Fibroblast of upper back skin (primary cell): Measurements from ENCODE around the gene ANK3.
A peak's percentile ranks its signal among the peaks of the same experiment; 100 is the strongest.

Experiments
- DNase-seq: peaks from one replicate; pipeline ENCODE4 v3.0.0-alpha.2; 2013

The ANK3 gene

DNA sequence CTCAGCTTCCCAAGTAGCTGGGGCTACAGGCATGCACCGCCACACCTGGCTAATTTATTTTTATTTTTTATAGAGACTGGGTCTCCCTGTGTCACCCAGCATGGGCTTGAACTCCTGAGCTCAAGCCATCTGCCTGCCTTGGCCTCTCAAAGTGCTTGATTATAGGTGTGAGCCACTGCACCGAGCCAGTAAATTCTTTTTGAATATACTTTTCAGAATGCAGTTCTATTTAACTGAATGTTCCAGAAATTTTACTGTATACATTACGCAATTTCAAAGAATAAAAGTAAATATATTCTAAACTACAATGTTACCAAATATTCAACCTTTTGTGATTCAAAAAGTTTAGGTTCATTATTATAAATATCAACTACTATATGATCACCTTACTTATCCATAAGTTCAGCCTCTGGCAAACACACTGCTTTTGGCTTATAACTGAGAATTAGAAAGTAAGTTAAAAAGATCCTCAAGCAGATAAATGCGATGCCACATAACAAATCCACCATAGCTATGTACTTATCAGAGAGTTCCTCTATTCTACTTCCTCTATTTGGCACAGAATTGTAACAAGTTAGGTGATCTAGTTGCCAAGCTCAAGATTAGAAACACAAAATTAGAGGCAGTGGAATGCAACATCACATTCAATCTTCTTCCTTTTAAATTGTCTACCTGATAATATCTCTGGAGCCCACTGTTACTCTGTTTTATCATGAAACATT is 118.2 kb downstream of the ANK3 start:
- no peak for DNase-seq

DNA sequence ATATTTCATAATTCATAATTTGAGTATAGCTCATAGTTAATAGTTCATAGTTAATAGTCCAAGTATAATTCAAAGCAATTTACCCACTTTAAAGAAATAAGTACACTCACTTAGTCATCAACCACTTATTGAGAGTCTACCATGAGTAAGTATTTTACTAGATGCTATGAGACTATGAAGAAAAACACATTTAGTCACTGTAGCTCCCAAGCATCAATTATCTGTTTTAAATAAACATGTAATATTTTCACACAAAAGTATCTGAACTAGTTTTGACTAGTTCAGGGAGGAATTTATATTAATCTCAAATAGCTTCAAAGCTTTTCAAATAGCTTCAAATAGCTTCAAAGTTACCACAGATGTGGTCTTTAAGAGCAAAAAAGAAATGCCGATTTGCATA is 119.2 kb downstream of the ANK3 start:
- DNase-seq, result peak; percentile 31

DNA sequence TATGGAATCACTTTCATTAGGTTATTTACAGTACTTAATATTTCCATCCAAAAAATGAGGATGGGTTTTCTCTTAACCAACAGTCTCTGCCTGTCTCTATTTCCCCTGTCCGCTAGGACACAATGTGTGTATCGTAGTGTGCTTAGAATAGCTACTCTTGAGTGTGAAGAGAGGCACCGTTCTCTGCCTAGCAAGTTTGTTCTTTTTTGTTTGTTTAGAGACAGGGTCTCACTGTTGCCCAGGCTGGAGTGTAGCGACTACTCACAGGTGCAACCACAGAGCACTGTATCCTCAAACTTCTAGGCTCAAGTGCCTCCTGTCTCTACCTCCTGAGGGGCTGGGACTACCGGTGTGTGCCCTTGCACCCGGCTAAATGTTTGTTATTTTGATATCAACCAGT is 121.9 kb downstream of the ANK3 start:
- no peak for DNase-seq

DNA sequence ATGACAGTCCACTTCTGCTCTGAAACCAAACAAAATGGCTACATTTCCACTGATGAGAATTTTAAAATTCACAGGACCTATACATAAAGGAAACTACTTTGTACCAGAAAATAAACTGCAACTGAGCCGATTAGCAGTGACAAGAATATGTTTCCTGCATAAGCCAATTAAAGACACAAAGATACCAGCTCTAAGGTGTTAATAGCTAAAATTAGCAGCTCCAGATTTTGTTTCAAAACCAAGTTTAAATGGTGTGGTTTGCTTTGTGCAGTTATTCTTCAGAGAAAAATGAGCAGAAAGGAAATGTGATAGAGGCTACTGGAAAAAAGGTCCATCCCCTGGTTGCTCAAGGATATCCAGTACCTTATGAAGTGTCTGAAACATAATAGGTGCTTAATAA is 123.2 kb downstream of the ANK3 start:
- no peak for DNase-seq

DNA sequence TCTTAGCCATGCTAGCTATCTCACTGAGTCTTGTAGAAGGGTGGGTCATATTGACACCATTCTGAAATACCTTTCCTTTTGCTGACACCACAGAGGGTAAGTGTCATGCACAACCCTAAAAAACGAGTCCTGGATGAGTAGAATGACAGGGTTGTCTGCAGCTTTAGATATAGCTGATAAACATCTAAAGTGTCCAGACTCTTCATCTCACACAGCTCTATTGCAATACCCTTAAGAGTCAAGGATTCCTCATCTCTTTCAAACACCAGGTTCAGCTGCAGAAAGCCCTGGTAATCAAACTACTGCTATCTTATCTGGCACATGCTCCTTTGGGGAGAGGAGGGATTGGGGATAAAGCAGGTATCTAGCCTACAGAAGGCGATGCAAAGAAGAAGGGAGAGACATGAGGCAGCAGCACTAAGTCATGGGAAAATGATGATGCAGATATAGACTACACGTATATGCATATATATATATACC is 127.0 kb downstream of the ANK3 start:
- no peak for DNase-seq

DNA sequence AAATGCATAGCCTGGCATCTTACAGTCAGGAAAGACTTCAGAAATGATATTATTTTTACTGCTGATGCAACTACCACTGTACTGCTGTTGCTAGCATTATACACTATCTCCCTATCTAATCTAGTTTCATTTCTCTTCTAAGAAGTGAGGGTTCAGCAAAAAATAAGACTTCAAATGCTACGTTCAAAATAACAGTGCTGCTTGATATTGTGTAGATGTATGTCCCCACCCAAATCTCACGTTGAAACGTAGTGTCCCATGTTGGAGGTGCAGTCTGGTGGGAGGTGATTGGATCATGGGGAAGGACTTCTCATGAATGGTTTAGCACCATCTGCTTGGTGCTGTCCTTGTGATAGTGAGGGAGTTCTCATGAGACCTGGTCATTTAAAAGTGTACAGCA is 129.4 kb downstream of the ANK3 start:
- no peak for DNase-seq

DNA sequence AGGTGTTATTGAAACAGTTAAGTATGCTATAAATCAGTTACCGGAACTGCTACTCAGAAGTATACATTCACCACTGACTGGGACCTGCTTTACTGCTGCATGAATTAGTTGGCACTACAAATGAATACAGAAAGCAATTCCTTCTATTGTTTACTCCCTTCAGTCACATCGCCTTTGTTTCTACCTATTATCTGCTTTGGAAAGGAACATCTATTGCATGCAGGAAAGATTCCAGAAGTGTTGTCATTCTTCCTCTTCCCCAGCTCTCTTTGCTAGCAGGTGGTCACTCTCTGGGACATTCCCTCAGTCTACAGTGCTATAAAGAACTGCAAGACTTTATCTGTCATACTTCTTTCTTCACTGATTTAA is 131.3 kb downstream of the ANK3 start:
- DNase-seq, result no peak

DNA sequence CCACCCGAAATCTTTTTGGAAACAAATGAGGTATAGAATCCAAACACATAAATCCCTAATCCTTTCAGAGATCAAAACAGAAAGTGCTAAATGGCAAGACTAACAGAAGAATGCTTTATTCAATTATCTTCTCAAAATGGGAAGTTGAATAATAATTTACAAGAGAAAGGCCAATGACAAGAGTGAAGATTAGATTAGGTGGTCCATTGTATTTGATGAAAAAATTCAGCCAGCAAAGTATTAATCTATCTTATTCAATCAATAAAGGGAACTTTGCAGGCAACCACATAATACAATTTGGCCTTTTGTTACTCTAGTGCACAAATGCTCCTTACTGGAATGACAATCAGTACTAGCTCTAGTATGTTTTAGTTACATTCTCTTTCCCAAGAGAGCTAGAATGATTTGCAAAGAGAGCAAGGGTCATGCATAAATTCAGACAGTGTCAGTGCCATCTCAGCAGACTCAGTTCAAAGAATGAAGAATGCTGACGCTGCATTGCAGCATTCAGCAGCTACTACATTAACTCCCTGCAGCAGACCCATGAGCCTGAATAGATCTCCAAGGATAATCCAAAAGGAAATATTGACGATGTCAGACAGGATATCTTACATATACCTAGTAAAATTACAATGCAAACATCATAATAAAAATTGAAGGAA is 131.8 kb downstream of the ANK3 start:
- DNase-seq, result no peak

DNA sequence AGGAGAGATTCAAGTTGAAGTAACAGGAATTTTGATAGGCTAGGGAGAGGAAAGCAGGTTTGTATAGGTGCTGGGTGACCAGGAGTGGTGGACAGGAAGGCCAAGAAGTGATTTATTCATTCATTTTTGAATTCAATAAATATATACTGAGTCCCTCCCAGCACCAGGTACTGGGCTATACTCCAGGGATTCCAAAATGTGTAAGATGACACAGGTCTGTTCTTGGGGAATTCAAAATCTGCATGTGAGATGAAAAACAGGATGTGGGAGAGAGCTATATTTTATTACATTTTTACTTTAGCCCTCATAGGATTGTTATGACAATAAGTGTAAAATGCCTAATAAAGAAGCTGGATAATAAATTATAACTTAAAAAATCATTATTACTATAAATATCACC is 134.9 kb downstream of the ANK3 start:
- DNase-seq, result no peak

DNA sequence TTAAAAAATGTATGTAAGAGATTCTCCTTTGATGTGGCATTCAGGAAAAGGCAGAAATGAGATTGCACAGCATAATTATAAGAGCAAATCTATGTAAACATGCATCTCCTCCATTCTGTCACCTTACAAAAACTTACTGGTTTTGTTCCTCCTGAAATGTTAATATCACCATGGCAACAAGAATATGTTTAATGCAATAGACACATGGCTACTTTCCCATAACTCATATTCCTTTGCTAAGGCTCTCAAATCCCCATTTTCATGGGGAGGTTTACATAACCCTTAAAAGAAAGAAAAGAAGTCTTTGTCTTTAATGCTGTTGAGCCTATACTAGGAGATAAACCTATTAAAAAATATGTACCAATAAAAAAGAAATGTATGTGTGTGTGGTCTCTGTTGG is 136.2 kb downstream of the ANK3 start:
- no peak for DNase-seq

DNA sequence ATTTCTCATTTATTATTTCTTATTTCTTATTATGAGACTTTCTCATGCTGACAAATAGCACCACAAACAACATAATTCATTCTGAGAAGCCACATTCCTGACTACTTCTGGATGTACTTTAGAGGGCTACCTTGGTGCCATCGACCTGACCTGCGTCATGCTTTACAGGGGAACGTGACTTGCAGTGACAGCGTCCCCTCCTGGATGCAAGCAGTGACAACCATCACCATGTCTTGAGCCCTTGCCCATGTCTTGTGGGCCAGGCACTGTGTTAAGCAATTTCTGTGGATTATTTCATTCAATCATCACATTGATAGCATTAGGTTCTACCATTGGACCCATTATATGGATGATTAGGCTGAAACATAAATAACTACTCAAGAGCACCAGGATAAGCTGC is 137.0 kb downstream of the ANK3 start:
- DNase-seq, result no peak

DNA sequence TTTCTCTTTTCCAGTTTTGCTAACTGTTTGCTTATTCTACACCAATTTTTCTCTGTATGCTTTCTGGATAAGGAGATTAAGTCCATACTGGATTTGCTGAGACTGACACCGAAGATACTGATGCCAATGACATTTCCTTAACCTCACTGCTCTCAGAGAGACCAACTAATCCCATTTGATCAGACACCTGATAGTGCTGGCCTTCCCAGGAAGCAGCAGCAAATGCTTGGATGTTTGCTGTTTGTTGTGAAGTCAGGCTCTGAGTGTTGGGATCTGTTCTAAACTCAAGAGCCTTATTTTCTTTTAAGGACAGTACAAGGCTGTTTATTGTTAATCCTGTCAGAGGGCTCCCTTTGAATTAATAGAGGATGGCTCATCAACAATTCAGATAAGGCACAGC is 143.3 kb downstream of the ANK3 start:
- no peak for DNase-seq

DNA sequence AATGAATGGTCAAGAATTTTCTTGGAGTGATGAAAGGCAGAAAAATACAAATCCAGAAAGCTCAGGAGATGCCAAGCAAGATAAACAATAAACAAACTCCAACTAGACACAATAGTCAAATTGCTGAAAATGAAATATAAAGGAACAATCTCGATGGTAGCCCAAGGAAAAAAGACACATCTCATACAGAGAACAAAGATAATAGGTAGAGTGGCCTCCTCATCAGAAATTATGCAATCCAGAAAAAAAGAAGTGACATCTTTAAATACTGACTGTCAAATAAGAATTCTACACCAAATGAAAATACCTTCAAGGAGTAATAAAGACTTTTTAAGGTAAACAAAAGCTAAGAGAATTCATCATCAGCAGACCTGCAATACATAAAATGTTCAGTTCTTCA is 150.4 kb downstream of the ANK3 start:
- no peak for DNase-seq

DNA sequence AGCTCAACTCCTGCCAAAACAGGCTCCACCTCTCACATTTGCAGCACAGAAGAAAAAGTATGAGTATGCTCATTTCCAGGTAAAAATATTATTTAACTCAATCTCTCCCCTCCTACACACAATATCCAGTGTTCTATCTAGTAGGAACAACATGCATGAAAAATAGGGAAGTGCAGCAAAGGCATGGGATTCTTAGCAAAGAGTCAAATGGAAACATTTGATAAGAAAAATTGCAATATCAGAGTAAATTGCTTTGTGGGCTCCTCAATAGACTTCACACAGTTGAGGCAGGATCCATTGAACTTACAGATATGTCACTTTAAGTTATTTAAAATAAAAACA is 150.9 kb downstream of the ANK3 start:
- no peak for DNase-seq

DNA sequence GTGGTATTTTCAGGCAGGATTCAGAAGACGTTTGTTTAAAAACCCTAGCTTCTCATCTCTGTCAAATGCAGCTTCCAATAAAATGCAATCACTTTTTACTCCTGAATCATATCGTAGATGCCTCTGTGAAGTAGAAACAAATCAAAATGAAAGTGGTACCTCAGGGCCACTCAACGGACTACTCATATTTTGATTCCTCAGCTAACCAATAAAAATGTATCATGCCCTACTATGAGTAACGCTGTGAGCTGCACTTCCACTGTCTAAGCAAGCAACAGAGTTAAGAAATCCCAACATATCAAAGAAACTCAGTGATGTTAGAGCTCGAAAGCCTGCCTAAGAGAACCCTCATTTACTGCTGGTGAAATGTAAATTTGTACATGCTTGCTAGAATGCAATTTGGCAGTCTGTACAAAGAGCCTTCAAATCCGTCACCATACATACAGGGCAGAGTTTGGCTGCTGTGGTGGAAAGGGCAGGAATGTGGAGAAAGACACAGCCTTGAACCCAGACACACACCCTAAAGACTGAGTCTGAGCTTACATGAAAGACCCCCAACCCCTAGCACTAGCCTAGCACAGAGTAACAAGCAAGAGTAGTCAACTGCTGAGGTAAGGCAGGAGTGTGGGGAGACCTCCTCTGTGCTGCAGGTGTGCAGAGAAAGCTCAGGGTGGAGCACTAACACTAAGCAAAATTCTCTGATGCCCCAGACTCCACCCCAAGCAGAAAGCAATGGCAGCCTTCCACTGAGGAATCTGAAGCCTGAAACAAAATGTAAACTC is 151.5 kb downstream of the ANK3 start:
- peak; percentile 61 for DNase-seq

DNA sequence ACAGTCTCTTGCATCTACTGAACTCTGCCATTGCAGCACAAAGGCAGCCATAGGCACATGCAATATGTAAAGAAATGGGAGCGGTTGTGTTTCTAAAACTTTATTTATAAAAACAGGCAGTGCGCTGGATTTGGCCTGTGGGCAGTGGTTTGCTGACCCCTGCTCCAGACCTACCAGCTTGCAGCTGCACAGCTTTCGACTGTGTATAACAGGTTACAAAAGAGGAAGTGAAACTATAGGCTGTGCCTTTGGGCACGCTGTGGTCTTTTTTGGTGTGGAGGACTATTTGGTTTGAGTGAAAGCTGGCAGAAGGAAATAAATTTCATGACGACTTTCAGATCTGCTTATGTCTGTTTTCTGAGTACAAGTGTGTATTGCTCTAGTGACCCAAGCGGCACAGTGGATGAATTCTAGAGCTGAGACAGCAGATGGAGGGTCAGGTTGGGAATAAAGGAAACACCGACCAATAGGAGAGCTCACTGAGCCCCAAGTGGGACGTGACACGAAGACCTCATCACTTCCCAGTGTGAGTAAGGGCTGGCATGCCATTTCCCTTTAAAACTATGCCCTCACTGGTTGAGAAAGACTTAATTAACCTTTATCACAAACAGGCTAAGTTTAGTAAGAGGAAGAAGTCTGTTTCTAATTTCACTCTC is 152.7 kb downstream of the ANK3 start:
- DNase-seq, result peak; percentile 34

DNA sequence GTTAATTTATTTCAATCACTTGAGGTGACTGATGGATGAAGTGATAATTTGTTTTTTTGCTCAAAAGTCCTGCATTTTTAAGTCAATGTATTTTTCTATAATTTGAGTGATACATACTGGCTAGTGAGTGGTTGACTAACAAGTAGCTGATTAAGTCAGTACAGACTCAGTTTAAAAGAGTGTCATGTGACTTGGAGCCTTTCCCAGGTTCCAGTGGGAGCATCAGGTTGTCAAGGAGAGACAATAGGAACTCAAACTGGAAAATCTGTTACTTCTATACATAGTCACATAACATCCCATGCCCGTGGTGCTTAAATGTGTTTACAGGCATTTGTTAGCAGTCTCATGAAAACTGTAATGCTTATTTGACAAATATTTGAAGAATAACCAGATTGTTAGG is 154.7 kb downstream of the ANK3 start:
- DNase-seq, result peak; percentile 56

DNA sequence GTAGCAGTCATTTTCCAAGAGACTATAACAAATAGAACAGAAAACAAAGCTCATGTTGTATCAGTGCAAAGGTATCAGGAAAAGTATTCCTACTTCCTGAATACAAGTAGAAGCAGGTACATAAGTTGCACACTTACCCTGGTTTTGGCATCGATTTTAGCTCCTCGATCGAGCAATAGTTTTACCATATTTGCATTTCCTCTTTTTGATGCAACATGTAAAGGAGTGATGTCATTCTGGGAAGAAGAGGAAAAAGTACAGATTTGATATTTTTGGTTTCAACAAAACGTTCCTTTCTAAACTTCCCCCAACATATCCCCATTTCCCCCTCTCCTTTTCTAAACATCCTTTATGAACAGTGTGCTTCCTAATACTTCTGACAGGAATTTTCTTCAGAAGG is 155.1 kb downstream of the ANK3 start:
- DNase-seq, result no peak

DNA sequence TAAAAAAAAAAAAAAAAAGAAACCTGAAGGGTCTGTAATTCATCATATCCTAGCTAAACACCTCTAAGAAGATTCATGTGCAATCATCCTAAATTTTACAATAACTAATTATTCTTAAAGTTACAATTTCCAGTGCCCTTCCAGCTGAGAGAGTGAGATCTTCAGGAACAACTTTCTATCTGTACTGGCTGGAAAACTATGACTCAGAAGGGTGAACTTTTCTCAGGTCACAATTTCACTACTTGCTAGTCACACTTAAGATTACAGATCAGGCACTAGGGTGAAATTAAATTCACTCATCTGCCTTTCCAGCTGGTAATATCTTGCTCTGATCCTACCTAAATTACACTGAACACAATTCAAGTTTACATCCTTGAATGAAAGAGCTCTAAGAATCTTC is 158.8 kb downstream of the ANK3 start:
- peak; percentile 20 for DNase-seq

DNA sequence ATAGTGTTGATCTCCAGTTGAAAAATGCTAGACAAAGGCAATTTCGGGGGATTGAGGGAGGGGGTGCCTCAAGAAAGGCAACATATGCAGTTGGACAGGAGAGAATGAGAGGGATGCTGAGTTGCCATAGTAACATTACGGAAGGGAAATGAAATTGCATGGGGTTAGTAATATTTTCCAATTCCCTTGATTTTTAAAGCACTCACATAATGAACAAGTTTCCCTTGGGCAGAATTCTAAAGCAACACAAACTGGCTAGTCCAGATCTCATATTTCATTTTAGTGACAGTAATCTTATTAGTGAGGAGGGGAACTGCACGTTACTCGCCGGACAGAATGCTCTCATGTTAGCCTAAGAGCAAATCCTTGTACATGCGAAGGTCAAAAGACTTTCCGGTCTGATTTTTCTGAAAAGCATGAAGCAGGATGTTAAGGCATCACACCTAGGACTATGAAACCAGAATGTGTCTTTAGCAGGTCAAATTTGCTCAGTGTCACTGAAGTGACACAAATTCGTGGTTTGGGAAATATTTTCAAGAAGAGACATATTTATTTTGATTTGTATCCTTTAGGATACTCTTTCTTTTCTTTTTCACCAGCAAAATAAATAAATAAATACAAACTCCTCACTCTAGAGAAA is 165.5 kb downstream of the ANK3 start:
- no peak for DNase-seq

DNA sequence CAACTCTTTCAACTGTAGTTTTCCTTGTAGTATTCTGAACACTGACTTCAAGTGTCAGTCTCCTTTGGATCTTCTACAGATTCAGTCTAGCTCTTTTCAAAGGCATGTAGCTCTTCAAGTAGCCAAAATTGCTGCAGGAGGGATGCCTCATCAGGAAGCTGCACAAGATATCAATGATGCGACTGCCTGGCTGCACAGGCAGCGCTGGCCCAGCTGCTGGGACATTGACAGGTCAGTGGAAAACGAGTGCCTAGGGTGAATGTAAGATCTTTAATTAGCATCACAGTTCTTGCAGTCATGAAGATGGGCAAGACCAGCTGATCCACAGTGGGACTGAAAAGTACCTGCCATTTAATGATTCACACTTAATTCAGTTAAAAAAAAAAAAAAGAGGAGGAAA is 167.6 kb downstream of the ANK3 start:
- no peak for DNase-seq

DNA sequence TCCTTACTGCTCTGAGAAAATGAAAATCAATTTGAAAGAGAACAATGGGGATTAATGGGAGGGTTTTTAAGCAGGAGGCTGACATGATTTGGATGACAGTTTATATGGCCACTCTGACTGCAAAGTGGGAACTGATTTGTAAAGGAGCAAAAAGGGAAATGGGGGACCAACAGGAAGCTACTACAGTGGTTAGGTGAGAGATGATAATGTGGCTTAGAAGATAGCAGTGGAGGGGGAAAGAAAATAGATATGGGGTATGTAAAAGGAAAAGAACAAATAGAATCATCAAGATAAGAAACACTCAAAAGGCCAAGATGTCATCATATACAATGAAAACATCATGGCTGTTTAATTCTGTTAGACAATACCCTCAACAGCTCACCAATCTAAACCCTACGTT is 177.5 kb downstream of the ANK3 start:
- DNase-seq, result no peak

DNA sequence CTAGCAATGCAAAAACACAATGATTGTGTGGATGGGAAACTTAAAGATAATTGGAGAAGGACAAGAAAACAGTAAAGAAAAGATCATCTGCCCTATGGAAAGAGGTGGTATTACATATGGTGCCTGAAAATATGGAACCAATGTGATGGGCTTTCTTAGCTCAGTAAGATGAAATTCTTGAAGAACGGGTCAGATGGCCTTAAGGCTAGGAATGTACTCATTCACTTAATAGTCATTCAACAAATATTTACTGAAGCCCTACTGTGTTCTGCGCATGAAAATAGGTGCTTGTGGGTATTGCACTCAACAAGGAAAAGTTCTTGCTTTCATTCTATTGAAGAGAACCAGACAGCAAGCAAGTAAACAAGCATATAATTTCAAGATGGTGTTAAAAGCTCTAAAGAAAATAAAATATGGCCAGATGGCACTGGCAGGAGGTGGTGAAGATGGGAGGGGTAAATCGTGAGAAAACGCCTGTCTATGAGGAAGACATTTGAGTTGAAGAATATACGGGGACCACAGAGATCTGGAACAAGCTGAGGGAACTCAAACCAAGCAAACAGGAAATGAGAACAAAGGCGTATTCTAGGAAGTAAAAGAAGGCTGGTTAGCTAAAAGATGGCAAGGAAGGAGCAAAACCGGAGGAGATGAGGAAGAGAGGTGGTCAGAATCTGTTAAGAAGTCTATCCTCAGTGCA is 179.7 kb downstream of the ANK3 start:
- DNase-seq, result peak; percentile 8
